HCT116 (cell line): ENCODE measurements around the gene WSCD2. TPM values are rescaled to one million over a fixed set of nuclear protein-coding genes. Genes with fewer than 3 reads are reported as not detected.

ENCODE experiments used
- ATAC-seq: fragments of 200-7000 bp; cut with Tn5 transposase; 2 replicates; pipeline ENCODE4 v1.9.1; 2020; ENCODE audit warnings: mild to moderate bottlenecking, moderate library complexity
- BruUV-seq: library from RNA; stranded (reverse); fragments of 400-500 nt; replicated peaks from 2 replicates; lab custom pipeline; 2021; lab: Mats Ljungman, UMichigan
- CTCF ChIA-PET: fragments of 300-600 bp; sonication (Branson Sonifier 250); formaldehyde crosslinking; loops from one replicate; lab custom pipeline; 2021; ENCODE audit warnings: antibody characterized with exemption; lab: Charles Lee
- POLR2A ChIA-PET: fragments of 300-600, 350-600 bp; sonication (Branson Sonifier 250); formaldehyde crosslinking; loops from one replicate; lab custom pipeline; 2021; ENCODE audit warnings: antibody characterized with exemption; lab: Charles Lee
- RAD21 ChIA-PET, 2 experiments: fragments of 300-600 bp; sonication (Branson Sonifier 250); formaldehyde crosslinking; loops; one replicate each; lab custom pipeline; 2023; ENCODE audit warnings: low total read pairs in 2 of 2; ENCODE audit not compliant: uncharacterized antibody in 2 of 2, unreplicated experiment in 2 of 2, low non-redundant PET in 1 of 2; lab: Charles Lee
- DNase-seq: peaks from one replicate; pipeline ENCODE4 v3.0.0-alpha.2; 2010; ENCODE audit warnings: low read depth, low spot score
- H2AFZ ChIP-seq: fragments of 200-600 bp; shearing (Covaris generic), sonication (generic); 2 replicates; pipeline ENCODE4 v1.6.1; 2017; ENCODE audit warnings: low read depth, mixed run types, mixed read lengths, antibody characterized with exemption, low read length; ENCODE audit not compliant: poor library complexity, severe bottlenecking
- H3K27ac ChIP-seq: 2 replicates; pipeline ENCODE4 v1.5.1; 2012; ENCODE audit warnings: low read depth, low read length
- H3K27me3 ChIP-seq: fragments of 200-600 bp; sonication (generic); 2 replicates; pipeline ENCODE4 v1.6.1; 2016; ENCODE audit warnings: mixed run types, low read length, mixed read lengths; ENCODE audit not compliant: insufficient read depth
- H3K36me3 ChIP-seq, 2 experiments: fragments of 200-500 bp in 1 of 2; fragments of 200-600 bp in 1 of 2; sonication (Bioruptor generic) in 1 of 2; sonication (generic) in 1 of 2; 2 replicates each; pipeline versions ENCODE4 v1.5.1 to v1.6.1; 2014 to 2016; ENCODE audit warnings: low read length in 2 of 2, inconsistent platforms in 1 of 2, mixed read lengths in 1 of 2, mixed run types in 1 of 2; ENCODE audit not compliant: insufficient read depth in 2 of 2, control insufficient read depth in 1 of 2
- H3K4me1 ChIP-seq, 2 experiments: fragments of 200-600 bp in 1 of 2; sonication (generic) in 1 of 2; 2 replicates each; pipeline versions ENCODE4 v1.5.1 to v1.6.1; 2012 to 2017; ENCODE audit warnings: low read length in 2 of 2, inconsistent platforms in 1 of 2, mild to moderate bottlenecking in 1 of 2, mixed read lengths in 1 of 2, mixed run types in 1 of 2, moderate library complexity in 1 of 2; ENCODE audit not compliant: insufficient read depth in 2 of 2, control insufficient read depth in 1 of 2
- H3K4me2 ChIP-seq: fragments of 200-600 bp; sonication (generic); 2 replicates; pipeline ENCODE4 v1.6.1; 2017; ENCODE audit warnings: mixed run types, low read length, mixed read lengths
- H3K4me3 ChIP-seq, 2 experiments: fragments of 200-600 bp in 1 of 2; sonication (generic) in 1 of 2; replicated peaks in 1 of 2; 2 replicates each; pipeline ENCODE4 v1.5.1; 2011 to 2016; ENCODE audit warnings: low read length in 2 of 2, control low read depth in 1 of 2, low read depth in 1 of 2, mild to moderate bottlenecking in 1 of 2, mixed read lengths in 1 of 2, mixed run types in 1 of 2
- H3K79me2 ChIP-seq: fragments of 200-600 bp; sonication (generic); 2 replicates; pipeline ENCODE4 v1.6.1; 2017; ENCODE audit warnings: mild to moderate bottlenecking, mixed run types, low read length, moderate library complexity, mixed read lengths; ENCODE audit not compliant: insufficient read depth
- H3K9ac ChIP-seq: fragments of 200-600 bp; sonication (generic); 2 replicates; pipeline ENCODE4 v1.6.1; 2016; ENCODE audit warnings: low read length, mixed read lengths
- H3K9me2 ChIP-seq: fragments of 200-600 bp; sonication (generic), shearing (Covaris generic); 2 replicates; pipeline ENCODE4 v1.6.1; 2017; ENCODE audit warnings: mixed run types, mild to moderate bottlenecking, moderate library complexity; ENCODE audit not compliant: insufficient read depth
- H3K9me3 ChIP-seq, 2 experiments: fragments of 200-500 bp in 1 of 2; fragments of 200-600 bp in 1 of 2; sonication (Bioruptor generic) in 1 of 2; sonication (generic) in 1 of 2; 2 replicates each; pipeline ENCODE4 v1.6.1; 2014 to 2017; ENCODE audit warnings: low read length in 2 of 2, mixed read lengths in 2 of 2, inconsistent platforms in 1 of 2, low read depth in 1 of 2, mild to moderate bottlenecking in 1 of 2, mixed run types in 1 of 2, moderate library complexity in 1 of 2; ENCODE audit not compliant: control insufficient read depth in 1 of 2, insufficient read depth in 1 of 2
- H4K20me1 ChIP-seq: fragments of 200-600 bp; sonication (generic), shearing (Covaris generic); 2 replicates; pipeline ENCODE4 v1.6.1; 2017; ENCODE audit warnings: mixed run types, mild to moderate bottlenecking, moderate library complexity; ENCODE audit not compliant: insufficient read depth
- CBX3 ChIP-seq: IDR thresholded peaks from 2 replicates; pipeline ENCODE4 v1.6.1; 2012; ENCODE audit warnings: low read depth
- ELF1 ChIP-seq: IDR thresholded peaks from 2 replicates; pipeline ENCODE4 v1.6.1; 2012; ENCODE audit warnings: low read depth, borderline replicate concordance
- EZH2 ChIP-seq: fragments of 200-600 bp; sonication (generic); IDR thresholded peaks from 2 replicates; pipeline ENCODE4 v1.6.1; 2017; ENCODE audit warnings: antibody characterized with exemption, mixed run types
- EZH2phosphoT487 ChIP-seq: fragments of 200-600 bp; IDR thresholded peaks from 2 replicates; pipeline ENCODE4 v1.6.1; 2018; ENCODE audit warnings: antibody characterized with exemption, borderline replicate concordance
- FOSL1 ChIP-seq: IDR thresholded peaks from 2 replicates; pipeline ENCODE4 v1.6.1; 2012; ENCODE audit warnings: low read depth
- POLR2A ChIP-seq: IDR thresholded peaks from 2 replicates; pipeline ENCODE4 v1.7.0; 2011; ENCODE audit warnings: borderline replicate concordance; ENCODE audit not compliant: insufficient read depth, insufficient read length; ENCODE audit errors: extremely low read depth
- POLR2AphosphoS5 ChIP-seq: IDR thresholded peaks from 2 replicates; pipeline ENCODE4 v1.6.1; 2011; ENCODE audit warnings: mild to moderate bottlenecking, low read depth, low read length, moderate library complexity
- SIN3A ChIP-seq: IDR thresholded peaks from 2 replicates; pipeline ENCODE4 v1.6.1; 2012; ENCODE audit warnings: low read depth
- SP1 ChIP-seq: IDR thresholded peaks from 2 replicates; pipeline ENCODE4 v1.6.1; 2012; ENCODE audit warnings: low read depth
- SRF ChIP-seq: IDR thresholded peaks from 2 replicates; pipeline ENCODE4 v1.6.1; 2012; ENCODE audit warnings: low read depth
- TCF7L2 ChIP-seq: IDR thresholded peaks from 2 replicates; pipeline ENCODE4 v1.7.0; 2011; ENCODE audit warnings: borderline replicate concordance, inconsistent platforms; ENCODE audit not compliant: insufficient read depth, insufficient read length; ENCODE audit errors: extremely low read depth
- ZNF274 ChIP-seq: fragments of 200-500 bp; sonication (Bioruptor generic); IDR thresholded peaks from 2 replicates; pipeline ENCODE4 v1.6.1; 2014; ENCODE audit warnings: mild to moderate bottlenecking, low read depth, low read length, inconsistent platforms
- intact Hi-C: fragments of 100-400 bp; cut with micrococcal nuclease; formaldehyde crosslinking; loops from 2 replicates; pipeline ENCODE4 v1.10.0; 2022
- total RNA-seq: library from RNA; stranded (reverse); gene quantifications from one replicate; pipeline ENCODE4 v1.2.1, GENCODE V29; 2021; ENCODE audit not compliant: unreplicated experiment
- TF ChIP-seq, protein P1 (sequence below): IDR thresholded peaks from 2 replicates; pipeline ENCODE4 v1.6.1; 2012
- TF ChIP-seq, protein P2 (sequence below): IDR thresholded peaks from 2 replicates; pipeline ENCODE4 v1.6.1; 2012; ENCODE audit warnings: low read depth

WSCD2 gene
- total RNA-seq, 1 experiment from 2014 or later, result 0.05 TPM

DNA sequence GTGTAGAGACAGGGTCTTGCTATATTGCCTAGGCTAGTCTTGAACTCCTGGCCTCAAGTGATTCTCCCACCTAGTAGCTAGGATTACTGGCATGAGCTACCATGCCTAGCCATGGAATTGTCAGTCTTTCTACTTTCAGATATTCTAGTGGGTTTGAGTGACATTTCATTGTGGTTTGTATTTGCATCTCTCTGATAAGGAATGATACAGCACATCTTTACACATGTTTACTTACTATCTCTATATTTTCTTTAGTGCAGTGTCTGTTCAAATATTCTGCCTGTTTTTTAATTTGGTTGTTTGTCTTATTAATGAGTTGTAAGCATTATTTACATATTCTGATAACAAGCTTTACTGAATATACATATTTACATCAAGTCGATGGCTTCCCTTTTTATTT is 136.4 kb downstream of the WSCD2 start:
- H3K27me3 ChIP-seq, result peaks cover 65% of the 10 kb centered on the region
- peaks cover 0 to 12% of the 10 kb centered on the region in 2 experiments; a peak in 1 of 4 replicates for H3K9me3 ChIP-seq
- ChIA-PET POLR2A (no interaction called here), CTCF (no interaction called here), RAD21 (no interaction called here)
- no peak overlapping the region for H3K9ac ChIP-seq
- no peaks in the 10 kb centered on the region for H3K36me3 ChIP-seq
- no peaks in the 10 kb centered on the region for H3K9me2 ChIP-seq
- intact Hi-C loops, result no loop called here
- no peaks in the 10 kb centered on the region for H3K79me2 ChIP-seq
- ATAC-seq, result no peak
- H3K4me3 ChIP-seq, result no peak overlapping the region
- no peak overlapping the region for H2AFZ ChIP-seq
- no peaks in the 10 kb centered on the region for H3K4me1 ChIP-seq
- DNase-seq, result no peak
- BruUV-seq, result no TSS peak
- no peak overlapping the region for H3K27ac ChIP-seq
- no peaks in the 10 kb centered on the region for H4K20me1 ChIP-seq
- no peak overlapping the region for H3K4me2 ChIP-seq
- TF ChIP-seq ZNF274, result no peak
- TF ChIP-seq ELF1, result no peak
- no peak for TF ChIP-seq SRF
- no peak for TF ChIP-seq POLR2AphosphoS5
- no peak for TF ChIP-seq SP1
- TF ChIP-seq EZH2phosphoT487, result no peak
- no peak for TF ChIP-seq TCF7L2
- TF ChIP-seq CBX3, result no peak
- no peak for TF ChIP-seq FOSL1
- no peak for TF ChIP-seq POLR2A
- TF ChIP-seq, protein P1, sequence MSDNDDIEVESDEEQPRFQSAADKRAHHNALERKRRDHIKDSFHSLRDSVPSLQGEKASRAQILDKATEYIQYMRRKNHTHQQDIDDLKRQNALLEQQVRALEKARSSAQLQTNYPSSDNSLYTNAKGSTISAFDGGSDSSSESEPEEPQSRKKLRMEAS, result no peak
- TF ChIP-seq EZH2, result no peak
- no peak for TF ChIP-seq SIN3A
- TF ChIP-seq, protein P2, sequence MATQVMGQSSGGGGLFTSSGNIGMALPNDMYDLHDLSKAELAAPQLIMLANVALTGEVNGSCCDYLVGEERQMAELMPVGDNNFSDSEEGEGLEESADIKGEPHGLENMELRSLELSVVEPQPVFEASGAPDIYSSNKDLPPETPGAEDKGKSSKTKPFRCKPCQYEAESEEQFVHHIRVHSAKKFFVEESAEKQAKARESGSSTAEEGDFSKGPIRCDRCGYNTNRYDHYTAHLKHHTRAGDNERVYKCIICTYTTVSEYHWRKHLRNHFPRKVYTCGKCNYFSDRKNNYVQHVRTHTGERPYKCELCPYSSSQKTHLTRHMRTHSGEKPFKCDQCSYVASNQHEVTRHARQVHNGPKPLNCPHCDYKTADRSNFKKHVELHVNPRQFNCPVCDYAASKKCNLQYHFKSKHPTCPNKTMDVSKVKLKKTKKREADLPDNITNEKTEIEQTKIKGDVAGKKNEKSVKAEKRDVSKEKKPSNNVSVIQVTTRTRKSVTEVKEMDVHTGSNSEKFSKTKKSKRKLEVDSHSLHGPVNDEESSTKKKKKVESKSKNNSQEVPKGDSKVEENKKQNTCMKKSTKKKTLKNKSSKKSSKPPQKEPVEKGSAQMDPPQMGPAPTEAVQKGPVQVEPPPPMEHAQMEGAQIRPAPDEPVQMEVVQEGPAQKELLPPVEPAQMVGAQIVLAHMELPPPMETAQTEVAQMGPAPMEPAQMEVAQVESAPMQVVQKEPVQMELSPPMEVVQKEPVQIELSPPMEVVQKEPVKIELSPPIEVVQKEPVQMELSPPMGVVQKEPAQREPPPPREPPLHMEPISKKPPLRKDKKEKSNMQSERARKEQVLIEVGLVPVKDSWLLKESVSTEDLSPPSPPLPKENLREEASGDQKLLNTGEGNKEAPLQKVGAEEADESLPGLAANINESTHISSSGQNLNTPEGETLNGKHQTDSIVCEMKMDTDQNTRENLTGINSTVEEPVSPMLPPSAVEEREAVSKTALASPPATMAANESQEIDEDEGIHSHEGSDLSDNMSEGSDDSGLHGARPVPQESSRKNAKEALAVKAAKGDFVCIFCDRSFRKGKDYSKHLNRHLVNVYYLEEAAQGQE, result no peak
